Psoas muscle (tissue), 8 donors: ENCODE measurements around the gene GRIK5. TPM values are rescaled to one million over a fixed set of nuclear protein-coding genes. Genes with fewer than 3 reads are reported as not detected.

Experiments used
- ATAC-seq, 4 donors: fragments of 200-7000 bp; cut with Tn5 transposase; one replicate each; pipeline ENCODE4 v1.9.1; 2020; ENCODE audit warnings: moderate library complexity in 3 of 4, mild to moderate bottlenecking in 2 of 4
- DNase-seq, 2 donors: peaks; one replicate each; pipeline ENCODE4 v3.0.0-alpha.2; 2020
- H3K27ac ChIP-seq: fragments of 200-600 bp; one replicate; pipeline ENCODE4 v1.8.0; 2022
- H3K27me3 ChIP-seq, 3 donors: fragments of 200-600 bp in 1 of 3; one replicate each; pipeline versions ENCODE4 v1.6.1 to v1.8.0; 2013 to 2022; ENCODE audit warnings: low read length in 2 of 3, mild to moderate bottlenecking in 2 of 3, moderate library complexity in 1 of 3; ENCODE audit not compliant: insufficient read depth in 3 of 3
- H3K36me3 ChIP-seq, 2 donors: fragments of 200-600 bp in 1 of 2; one replicate each; pipeline versions ENCODE4 v1.6.1 to v1.8.0; 2013 to 2022; ENCODE audit warnings: low read depth in 1 of 2, mild to moderate bottlenecking in 1 of 2, moderate library complexity in 1 of 2; ENCODE audit not compliant: insufficient read depth in 1 of 2
- H3K4me1 ChIP-seq: fragments of 200-600 bp; one replicate; pipeline ENCODE4 v1.8.0; 2022
- H3K4me3 ChIP-seq: fragments of 200-600 bp; one replicate; pipeline ENCODE4 v1.8.0; 2022; ENCODE audit warnings: mild to moderate bottlenecking
- H3K9me3 ChIP-seq: fragments of 200-600 bp; one replicate; pipeline ENCODE4 v1.8.0; 2022
- WGBS, 3 donors: extraction: QIAGEN DNeasy Blood & Tissue Kit; methylation state at CpG; one replicate each; pipeline versions ENCODE4 v1.1.6 to v1.1.7; 2013; 5-methylcytosine and 5-hydroxymethylcytosine counted together
- intact Hi-C, 2 donors: fragments of 100-400 bp; cut with DNase I; formaldehyde crosslinking; loops; one replicate each; pipeline versions ENCODE4 v1.11.0 to v1.14.2; 2022
- polyA plus RNA-seq, 3 donors: library from polyadenylated mRNA; stranded (reverse); fragments of 200-250 nt; gene quantifications; one replicate each; pipeline ENCODE4 v1.2.3, GENCODE V29; 2013
- total RNA-seq, 4 donors: library from RNA; stranded (reverse); fragmentation: NEBNext Ultra II Directional in 2 of 4; extraction: Animal tissue kit (Norgen Biotek cat#: 25700) in 2 of 4; gene quantifications; one replicate each; pipeline versions ENCODE4 v1.2.1 to v1.2.4, GENCODE V29; 2021 to 2023
- TF ChIP-seq, protein P1 (sequence below): fragments of 200-600 bp; IDR thresholded peaks from one replicate; pipeline ENCODE4 v1.8.0; 2022; ENCODE audit warnings: antibody characterized with exemption
- donor health status: healthy with polysubstance abuse.
- donor health status: DM: no; HTN: no; CAD: no; lungs with moderate emphysema.
- donor health status: Bipolar disorder and iron deficiency.
- donor health status: healthy.
- donor health status: DM: yes; HTN: yes; CAD: no.
- donor health status: DM: no; HTN: no; CAD: no.
- donor health status: DM: no; HTN: no; CAD: no.
- donor health status: DM: yes; HTN: yes; CAD: no.

GRIK5 gene
- total and polyA plus RNA-seq, 7 donors, result 0.26 to 0.88 (median 0.45) TPM

DNA sequence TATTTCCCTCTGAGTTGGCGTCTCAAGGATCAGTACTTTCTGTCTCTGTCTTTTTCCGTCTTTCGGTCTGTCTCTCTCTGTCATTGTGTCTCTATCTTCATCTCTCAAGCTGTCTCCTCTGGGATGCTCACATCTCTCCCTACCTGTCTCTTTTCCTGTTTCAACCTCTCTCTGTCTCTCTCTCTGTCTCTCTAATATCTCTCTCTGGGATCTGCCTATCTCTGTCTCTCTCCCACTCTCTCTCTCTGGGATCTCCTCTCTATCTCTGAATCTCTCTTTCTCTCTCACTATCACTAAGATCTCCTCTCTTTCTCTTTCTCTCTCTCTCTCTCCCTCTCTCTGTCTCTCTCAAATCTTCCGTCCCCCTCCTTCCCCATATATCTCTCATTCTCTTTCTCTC is 80.0 kb downstream of the GRIK5 start:
- Histone ChIP-seq H3K27me3 (peaks cover 0 to 41% (median 16%) of the 10 kb centered on the region in 3 donors), H3K4me1 (no peaks in the 10 kb centered on the region), H3K36me3 (no peaks in the 10 kb centered on the region), H3K9me3 (no peaks in the 10 kb centered on the region), H3K4me3 (no peak overlapping the region), H3K27ac (no peak overlapping the region)
- ATAC-seq (no peak), DNase-seq (no peak)
- intact Hi-C loops, result no loop called here
- TF ChIP-seq, protein P1, sequence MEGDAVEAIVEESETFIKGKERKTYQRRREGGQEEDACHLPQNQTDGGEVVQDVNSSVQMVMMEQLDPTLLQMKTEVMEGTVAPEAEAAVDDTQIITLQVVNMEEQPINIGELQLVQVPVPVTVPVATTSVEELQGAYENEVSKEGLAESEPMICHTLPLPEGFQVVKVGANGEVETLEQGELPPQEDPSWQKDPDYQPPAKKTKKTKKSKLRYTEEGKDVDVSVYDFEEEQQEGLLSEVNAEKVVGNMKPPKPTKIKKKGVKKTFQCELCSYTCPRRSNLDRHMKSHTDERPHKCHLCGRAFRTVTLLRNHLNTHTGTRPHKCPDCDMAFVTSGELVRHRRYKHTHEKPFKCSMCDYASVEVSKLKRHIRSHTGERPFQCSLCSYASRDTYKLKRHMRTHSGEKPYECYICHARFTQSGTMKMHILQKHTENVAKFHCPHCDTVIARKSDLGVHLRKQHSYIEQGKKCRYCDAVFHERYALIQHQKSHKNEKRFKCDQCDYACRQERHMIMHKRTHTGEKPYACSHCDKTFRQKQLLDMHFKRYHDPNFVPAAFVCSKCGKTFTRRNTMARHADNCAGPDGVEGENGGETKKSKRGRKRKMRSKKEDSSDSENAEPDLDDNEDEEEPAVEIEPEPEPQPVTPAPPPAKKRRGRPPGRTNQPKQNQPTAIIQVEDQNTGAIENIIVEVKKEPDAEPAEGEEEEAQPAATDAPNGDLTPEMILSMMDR, result no peak
- 73 to 89% (median 79%) methylated on average over 4 of the region's 4 CpGs for WGBS, 3 donors

DNA sequence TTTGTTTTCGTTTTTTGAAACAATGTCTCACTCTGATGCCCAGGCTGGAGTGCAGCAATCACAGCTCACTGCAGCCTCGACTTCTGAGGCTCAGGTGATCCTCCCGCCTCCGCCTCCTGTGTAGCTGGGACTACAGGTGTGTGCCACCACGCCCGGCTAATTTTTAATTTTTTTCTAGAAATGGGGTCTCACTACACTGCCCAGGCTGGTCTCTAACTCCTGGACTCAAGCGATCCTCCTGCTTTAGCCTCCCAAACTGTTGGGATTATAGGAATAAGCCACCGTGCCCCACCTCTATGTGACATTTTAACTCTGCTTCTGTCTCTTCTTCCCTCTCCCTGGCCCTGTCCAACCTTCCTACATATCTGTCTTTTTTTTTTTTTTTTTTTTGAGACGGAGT is 81.1 kb downstream of the GRIK5 start:
- no peak for DNase-seq
- H3K4me1 ChIP-seq, result no peaks in the 10 kb centered on the region
- H3K27ac ChIP-seq, result no peak overlapping the region
- 82 to 86% (median 86%) methylated on average over 9 of the region's 9 CpGs for WGBS, 3 donors
- H3K4me3 ChIP-seq, result no peak overlapping the region
- intact Hi-C loops, result no loop called here
- H3K27me3 ChIP-seq, result peaks cover 0 to 32% (median 16%) of the 10 kb centered on the region in 3 donors
- TF ChIP-seq, protein P1, result no peak
- no peak for ATAC-seq
- no peaks in the 10 kb centered on the region for H3K36me3 ChIP-seq
- H3K9me3 ChIP-seq, result no peaks in the 10 kb centered on the region

DNA sequence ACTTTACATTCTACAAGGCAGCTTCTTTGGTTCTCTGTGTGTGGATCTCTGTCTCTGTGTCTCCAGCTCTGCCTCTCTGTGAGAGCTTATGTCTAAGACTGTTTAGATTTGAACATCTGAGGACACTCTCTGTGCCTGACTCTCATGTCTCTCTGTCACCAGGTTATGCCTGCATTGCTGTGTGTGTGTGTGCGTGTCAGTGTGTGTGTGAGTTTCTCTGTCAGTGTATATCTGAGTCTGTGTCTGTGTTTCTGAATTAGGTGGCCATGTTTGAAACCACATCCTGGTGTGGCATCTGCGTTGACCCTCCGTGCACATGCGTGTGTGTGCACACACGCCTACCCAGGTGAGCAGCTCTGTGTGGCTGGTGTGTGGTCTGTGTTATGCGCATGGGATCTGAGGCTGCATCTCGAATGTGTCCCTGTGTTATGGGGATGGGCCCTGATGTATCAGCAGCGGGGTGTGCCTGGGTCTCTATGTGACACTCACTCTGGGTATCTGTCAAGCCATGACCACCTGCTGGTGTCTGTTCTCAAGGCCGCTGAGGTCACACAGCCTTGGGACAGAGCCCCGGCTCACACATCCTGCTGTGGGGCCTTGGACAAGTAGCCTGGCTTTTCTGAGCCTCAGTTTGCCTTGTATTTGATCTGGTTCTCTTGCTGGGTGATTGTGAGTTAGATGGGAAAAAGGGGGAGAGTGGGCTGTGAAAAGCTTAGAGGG is 82.7 kb downstream of the GRIK5 start:
- ATAC-seq (no peak), DNase-seq (no peak)
- Histone ChIP-seq H3K27ac (no peak overlapping the region), H3K4me3 (no peak overlapping the region), H3K4me1 (no peaks in the 10 kb centered on the region), H3K27me3 (peaks cover 0 to 22% (median 6%) of the 10 kb centered on the region in 3 donors), H3K36me3 (no peaks in the 10 kb centered on the region), H3K9me3 (no peaks in the 10 kb centered on the region)
- 67 to 77% (median 70%) methylated on average over 10 of the region's 10 CpGs for WGBS, 3 donors
- TF ChIP-seq, protein P1, result no peak
- intact Hi-C loops, result no loop called here

DNA sequence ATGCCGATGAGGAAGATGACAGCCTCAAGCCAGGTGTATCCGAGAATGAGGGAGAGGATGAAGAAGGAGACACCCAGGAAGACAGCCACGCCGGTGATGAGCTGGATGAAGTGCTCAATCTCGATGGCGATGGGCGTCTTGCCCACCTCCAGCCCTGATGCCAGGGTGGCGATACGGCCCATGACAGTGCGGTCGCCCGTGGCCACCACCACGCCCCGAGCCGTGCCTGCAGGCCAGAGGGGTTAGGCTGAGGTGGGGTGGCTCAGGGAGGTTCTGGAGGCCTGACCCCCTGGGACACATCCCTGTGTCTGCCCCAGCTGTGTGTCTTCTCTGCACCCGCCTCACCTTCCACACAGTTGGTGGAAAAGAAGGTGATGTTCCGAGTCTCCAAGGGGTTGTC is 85.0 kb downstream of the GRIK5 start:
- DNase-seq (no peak), ATAC-seq (no peak)
- TF ChIP-seq, protein P1, result no peak
- WGBS, 3 donors, result 82 to 84% (median 83%) methylated on average over 15 to 17 of the region's 17 CpGs
- intact Hi-C loops, result no loop called here
- H3K27me3 ChIP-seq, result peaks cover 0 to 7% (median 1%) of the 10 kb centered on the region in 3 donors
- no peak overlapping the region for H3K27ac ChIP-seq
- H3K4me3 ChIP-seq, result no peak overlapping the region
- H3K4me1 ChIP-seq, result no peaks in the 10 kb centered on the region
- no peaks in the 10 kb centered on the region for H3K9me3 ChIP-seq
- no peaks in the 10 kb centered on the region for H3K36me3 ChIP-seq

DNA sequence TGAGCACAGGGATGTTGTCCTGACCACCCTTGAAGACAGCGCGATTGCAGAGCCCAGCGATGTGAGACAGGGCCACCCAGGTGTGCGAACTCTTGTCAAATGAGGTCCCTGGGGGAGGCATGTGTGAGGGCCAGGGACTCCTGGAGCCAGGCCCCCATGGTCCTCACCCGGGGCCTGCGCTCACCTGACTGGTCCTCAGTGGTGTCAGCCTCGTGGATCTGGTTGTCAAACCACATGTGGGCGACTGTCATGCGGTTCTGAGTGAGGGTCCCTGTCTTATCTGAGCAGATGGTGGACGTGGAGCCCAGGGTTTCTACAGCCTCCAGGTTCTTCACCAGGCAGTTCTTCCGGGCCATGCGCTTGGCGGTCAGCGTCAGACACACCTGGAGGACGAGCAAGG is 88.3 kb downstream of the GRIK5 start:
- H3K9me3 ChIP-seq, result no peaks in the 10 kb centered on the region
- no peak for ATAC-seq
- 84 to 89% (median 88%) methylated on average over 15 of the region's 15 CpGs for WGBS, 3 donors
- peaks cover 0 to 5% (median 0%) of the 10 kb centered on the region in 3 donors for H3K27me3 ChIP-seq
- intact Hi-C loops, result no loop called here
- H3K36me3 ChIP-seq, result no peaks in the 10 kb centered on the region
- TF ChIP-seq, protein P1, result no peak
- H3K4me1 ChIP-seq, result no peaks in the 10 kb centered on the region
- no peak overlapping the region for H3K27ac ChIP-seq
- no peak for DNase-seq
- H3K4me3 ChIP-seq, result no peak overlapping the region
